Ovary (tissue), 9 donors: Measurements from ENCODE around the gene CCDC136. TPM values are rescaled to one million over a fixed set of nuclear protein-coding genes. Genes with fewer than 3 reads are reported as not detected.

ENCODE experiments used
- DNase-seq, 5 donors: peaks; one replicate each; pipeline ENCODE4 v3.0.0-alpha.2; 2019 to 2020
- H3K27ac ChIP-seq, 2 donors: fragments of 200-600 bp; one replicate each; pipeline versions ENCODE4 v1.5.1 to v1.8.0; 2019 to 2022
- H3K27me3 ChIP-seq: fragments of 200-600 bp; one replicate; pipeline ENCODE4 v1.8.0; 2022
- H3K36me3 ChIP-seq: fragments of 200-600 bp; sonication (generic); one replicate; pipeline ENCODE4 v1.5.1; 2019
- H3K4me1 ChIP-seq: one replicate; pipeline ENCODE4 v1.8.1; 2013; ENCODE audit warnings: mild to moderate bottlenecking, moderate library complexity; ENCODE audit not compliant: insufficient read depth
- H3K4me3 ChIP-seq: fragments of 200-600 bp; sonication (generic); one replicate; pipeline ENCODE4 v1.5.1; 2017
- H3K9me3 ChIP-seq, 2 donors: fragments of 200-600 bp in 1 of 2; sonication (generic) in 1 of 2; one replicate each; pipeline versions ENCODE4 v1.5.1 to v1.8.1; 2013 to 2019; ENCODE audit warnings: mild to moderate bottlenecking in 1 of 2, moderate library complexity in 1 of 2
- CTCF ChIP-seq, 3 donors: fragments of 450-650 bp in 2 of 3; fragments of 200-600 bp in 1 of 3; IDR thresholded peaks; one replicate each; pipeline versions ENCODE4 v1.5.1 to v1.8.0; 2016 to 2022; ENCODE audit warnings: antibody characterized with exemption in 3 of 3, mild to moderate bottlenecking in 1 of 3
- EP300 ChIP-seq: sonication (generic); formaldehyde crosslinking; IDR thresholded peaks from one replicate; pipeline ENCODE4 v1.6.1; 2017; ENCODE audit warnings: antibody characterized with exemption
- POLR2A ChIP-seq: fragments of 450-650 bp; IDR thresholded peaks from one replicate; pipeline ENCODE4 v1.6.1; 2017; ENCODE audit warnings: antibody characterized with exemption, mild to moderate bottlenecking, moderate library complexity
- WGBS, 3 donors: extraction: QIAGEN DNeasy Blood & Tissue Kit in 1 of 3; methylation state at CpG; one replicate each; pipeline versions ENCODE4 v1.1.5 to v1.1.7; 2013 to 2017; 5-methylcytosine and 5-hydroxymethylcytosine counted together
- intact Hi-C, 4 donors: fragments of 100-400 bp; cut with DNase I; formaldehyde crosslinking; loops; one replicate each; pipeline versions ENCODE4 v1.11.0 to v1.15.1; 2022 to 2023
- polyA plus RNA-seq, 2 donors: library from polyadenylated mRNA; stranded (reverse); fragments of 200-250 nt in 1 of 2; fragments of 350-450 nt in 1 of 2; fragmentation: Illumina TruSeq in 1 of 2; extraction: RNeasy Lipid Tissue Mini Kit (QIAGEN cat#74804) in 1 of 2; gene quantifications; one replicate each; pipeline ENCODE4 v1.2.3, GENCODE V29; 2013 to 2014
- total RNA-seq, 7 donors: library from RNA; depleted of rRNA in 2 of 7; stranded (reverse); fragments of >200 nt in 2 of 7; fragmentation: NEBNext Ultra II Directional in 3 of 7; extraction: Animal tissue kit (Norgen Biotek cat#: 25700) in 3 of 7; gene quantifications; one replicate each; pipeline versions ENCODE4 v1.1.0 to v1.2.4, GENCODE V29; 2016 to 2023
- donor health status: DM: no; HTN: no; CAD: no; lungs with moderate emphysema.
- donor health status: DM: no; HTN: no; CAD: no.
- donor health status: Bipolar disorder and iron deficiency.
- donor health status: DM: yes; HTN: yes; CAD: no.
- donor health status: DM: no; HTN: no; CAD: no.
- donor health status: DM: yes; HTN: yes; CAD: no.

CCDC136 gene
- total and polyA plus RNA-seq, 9 donors = 2.4 to 14.0 (median 5.8) TPM

GRCh38 chr7:128763541-128763940 is 28.2 kb upstream of the CCDC136 start:
- TF ChIP-seq EP300 (no peak), POLR2A (no peak), CTCF (IDR thresholded peaks at IDR 0.05) (no peak)
- Histone ChIP-seq H3K27ac (no peak overlapping the region), H3K4me3 (no peak overlapping the region), H3K4me1 (no peaks in the 10 kb centered on the region), H3K27me3 (no peaks in the 10 kb centered on the region), H3K36me3 (no peaks in the 10 kb centered on the region), H3K9me3 (no peaks in the 10 kb centered on the region)
- intact Hi-C loops = no loop called here
- WGBS, 3 donors = 67 to 69% (median 68%) methylated on average over 3 of the region's 3 CpGs
- DNase-seq = no peak

GRCh38 chr7:128767475-128768110 is 24.2 kb upstream of the CCDC136 start:
- intact Hi-C loops = no loop called here

GRCh38 chr7:128770233-128770632 is 21.5 kb upstream of the CCDC136 start:
- no peak overlapping the region for H3K4me3 ChIP-seq
- 51 to 53% (median 51%) methylated on average over 2 of the region's 2 CpGs for WGBS, 3 donors
- H3K36me3 ChIP-seq = no peaks in the 10 kb centered on the region

More at GRCh38 chr7:128767475-128768110, 24.2 kb upstream of the CCDC136 start:
- H3K4me3 ChIP-seq = no peak overlapping the region
- H3K36me3 ChIP-seq = no peaks in the 10 kb centered on the region
- TF ChIP-seq CTCF (IDR thresholded peaks at IDR 0.05) = no peak
- TF ChIP-seq EP300 = no peak
- TF ChIP-seq POLR2A = no peak
- H3K27ac ChIP-seq = no peak overlapping the region
- no peaks in the 10 kb centered on the region for H3K9me3 ChIP-seq
- no peak for DNase-seq
- H3K4me1 ChIP-seq = no peaks in the 10 kb centered on the region
- no peaks in the 10 kb centered on the region for H3K27me3 ChIP-seq
- 95 to 97% (median 97%) methylated on average over 6 of the region's 6 CpGs for WGBS, 3 donors

GRCh38 chr7:128773604-128774003 is 18.2 kb upstream of the CCDC136 start:
- no peak for DNase-seq
- Histone ChIP-seq H3K27ac (no peak overlapping the region), H3K36me3 (no peaks in the 10 kb centered on the region), H3K4me3 (no peak overlapping the region), H3K4me1 (no peaks in the 10 kb centered on the region), H3K27me3 (no peaks in the 10 kb centered on the region), H3K9me3 (no peaks in the 10 kb centered on the region)
- intact Hi-C loops = no loop called here
- 96% methylated on average over 12 of the region's 12 CpGs for WGBS, 3 donors
- TF ChIP-seq CTCF (IDR thresholded peaks at IDR 0.05) = no peak
- no peak for TF ChIP-seq POLR2A
- no peak for TF ChIP-seq EP300

More at GRCh38 chr7:128770233-128770632, 21.5 kb upstream of the CCDC136 start:
- Histone ChIP-seq H3K9me3 (no peaks in the 10 kb centered on the region), H3K27ac (no peak overlapping the region), H3K27me3 (no peaks in the 10 kb centered on the region), H3K4me1 (no peaks in the 10 kb centered on the region)
- TF ChIP-seq POLR2A = no peak
- TF ChIP-seq EP300 = no peak
- TF ChIP-seq CTCF (IDR thresholded peaks at IDR 0.05) = no peak
- intact Hi-C loops = no loop called here
- no peak for DNase-seq
